T-helper 17 cell (primary cell): ENCODE measurements around the gene ELP5. TPM values are rescaled to one million over a fixed set of nuclear protein-coding genes. Genes with fewer than 3 reads are reported as not detected.

Source experiments
- ATAC-seq: fragments of 150-1000 bp; cut with Tn5 transposase; 2 replicates; pipeline ENCODE4 v1.10.0; 2021; ENCODE audit warnings: mild to moderate bottlenecking, moderate library complexity
- DNase-seq, 3 donors: peaks; one replicate each; pipeline versions ENCODE4 v3.0.0 to v3.0.0-alpha.2; 2020 to 2021
- H3K9me3 ChIP-seq: one replicate; pipeline ENCODE4 v1.7.0; 2013; ENCODE audit warnings: low read length, mild to moderate bottlenecking; ENCODE audit not compliant: control insufficient read depth, poor library complexity, severe bottlenecking
- H3K27ac Mint-ChIP-seq: one replicate; pipeline ENCODE4 v1.8.0; 2022; ENCODE audit warnings: mild to moderate bottlenecking, moderate library complexity, mixed read lengths
- H3K27me3 Mint-ChIP-seq: one replicate; pipeline ENCODE4 v1.8.0; 2022; ENCODE audit warnings: mixed read lengths
- H3K36me3 Mint-ChIP-seq: one replicate; pipeline ENCODE4 v1.8.0; 2022; ENCODE audit warnings: low read depth, mixed read lengths
- H3K4me1 Mint-ChIP-seq: one replicate; pipeline ENCODE4 v1.8.0; 2022; ENCODE audit warnings: mild to moderate bottlenecking, mixed read lengths
- H3K4me3 Mint-ChIP-seq: one replicate; pipeline ENCODE4 v1.8.0; 2022; ENCODE audit warnings: mild to moderate bottlenecking, moderate library complexity, mixed read lengths
- total RNA-seq, 4 donors: library from RNA in 2 of 4; stranded (reverse) in 2 of 4; gene quantifications; one replicate each; pipeline ENCODE4 v1.2.3 and lab custom pipeline; 2022 to 2026

Gene ELP5
- total RNA-seq, 2 donors from 2014 or later, result 43.0 to 51.0 TPM

DNA sequence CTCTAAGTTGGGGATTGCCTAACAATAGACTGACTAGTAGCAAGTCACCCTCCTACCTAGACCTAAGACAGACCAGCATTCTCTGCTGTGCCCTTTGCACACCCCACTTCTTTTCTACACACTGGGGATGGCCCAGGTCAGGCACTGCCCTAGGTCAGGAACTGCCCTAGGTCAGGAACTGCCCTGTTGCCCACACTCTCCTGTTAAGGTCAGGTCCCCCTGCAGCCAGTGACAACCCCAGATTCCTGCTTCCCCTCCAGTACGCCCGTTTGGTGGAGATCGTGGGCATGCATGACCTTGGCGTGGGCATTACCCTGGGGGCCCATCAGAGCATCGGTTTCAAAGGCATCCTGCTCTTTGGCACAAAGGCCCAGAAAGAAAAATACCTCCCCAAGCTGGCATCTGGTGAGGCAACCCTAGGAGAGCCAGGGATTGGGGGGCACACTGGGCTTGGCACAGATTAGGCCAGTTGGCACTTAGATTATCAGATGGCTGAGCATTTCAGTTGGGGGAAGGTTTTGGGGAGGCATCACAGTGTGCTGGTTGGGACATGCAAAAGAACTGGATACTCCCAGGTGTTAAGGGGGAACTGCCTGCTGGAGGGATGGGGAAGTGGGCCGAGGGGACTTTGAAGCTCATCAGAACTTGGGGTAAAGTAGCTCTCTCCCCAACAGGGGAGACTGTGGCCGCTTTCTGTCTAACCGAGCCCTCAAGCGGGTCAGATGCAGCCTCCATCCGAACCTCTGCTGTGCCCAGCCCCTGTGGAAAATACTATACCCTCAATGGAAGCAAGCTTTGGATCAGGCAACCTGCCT lies 30.5 kb upstream of the ELP5 start:
- peaks cover 31% of the 10 kb centered on the region for H3K4me1 Mint-ChIP-seq
- H3K4me3 Mint-ChIP-seq, result peak overlapping the region; percentile 96
- no peak for ATAC-seq
- H3K36me3 Mint-ChIP-seq, result peaks cover 3% of the 10 kb centered on the region
- no peaks in the 10 kb centered on the region for H3K27me3 Mint-ChIP-seq
- DNase-seq, result no peak
- peak overlapping the region; percentile 91 for H3K27ac Mint-ChIP-seq
- no peaks in the 10 kb centered on the region for H3K9me3 ChIP-seq

DNA sequence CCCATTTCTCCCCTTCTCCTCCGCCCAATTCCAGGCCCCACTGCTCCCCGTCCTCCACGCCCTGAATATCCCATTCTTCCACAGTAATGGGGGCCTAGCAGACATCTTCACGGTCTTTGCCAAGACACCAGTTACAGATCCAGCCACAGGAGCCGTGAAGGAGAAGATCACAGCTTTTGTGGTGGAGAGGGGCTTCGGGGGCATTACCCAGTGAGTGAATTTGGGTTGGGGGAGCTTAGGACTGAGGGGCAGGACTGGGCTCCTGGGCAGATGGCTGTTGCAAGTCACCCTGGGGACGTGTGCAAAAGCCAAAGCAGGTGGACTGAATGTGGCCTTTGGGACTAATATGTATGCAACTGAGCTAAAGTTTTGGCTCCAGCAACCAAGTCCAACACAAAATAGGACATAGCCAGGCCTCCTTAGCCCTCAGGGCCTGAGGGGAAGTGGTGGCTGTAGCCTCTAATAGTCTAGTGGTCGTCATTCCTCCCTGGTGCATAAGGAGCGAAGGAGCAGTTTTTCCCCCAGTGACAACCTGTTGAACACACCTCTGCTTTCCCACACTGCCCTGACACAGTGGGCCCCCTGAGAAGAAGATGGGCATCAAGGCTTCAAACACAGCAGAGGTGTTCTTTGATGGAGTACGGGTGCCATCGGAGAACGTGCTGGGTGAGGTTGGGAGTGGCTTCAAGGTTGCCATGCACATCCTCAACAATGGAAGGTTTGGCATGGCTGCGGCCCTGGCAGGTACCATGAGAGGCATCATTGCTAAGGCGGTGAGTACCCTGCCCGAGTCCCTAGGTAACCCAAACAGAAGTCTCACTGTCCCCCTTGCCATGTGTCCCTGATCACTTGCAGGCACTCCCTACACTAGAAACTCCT lies 29.7 kb upstream of the ELP5 start:
- peaks cover 3% of the 10 kb centered on the region for H3K36me3 Mint-ChIP-seq
- ATAC-seq, result no peak
- H3K4me1 Mint-ChIP-seq, result peaks cover 27% of the 10 kb centered on the region
- H3K4me3 Mint-ChIP-seq, result no peak overlapping the region
- no peak overlapping the region for H3K27ac Mint-ChIP-seq
- H3K27me3 Mint-ChIP-seq, result no peaks in the 10 kb centered on the region
- DNase-seq, result no peak
- no peaks in the 10 kb centered on the region for H3K9me3 ChIP-seq

DNA sequence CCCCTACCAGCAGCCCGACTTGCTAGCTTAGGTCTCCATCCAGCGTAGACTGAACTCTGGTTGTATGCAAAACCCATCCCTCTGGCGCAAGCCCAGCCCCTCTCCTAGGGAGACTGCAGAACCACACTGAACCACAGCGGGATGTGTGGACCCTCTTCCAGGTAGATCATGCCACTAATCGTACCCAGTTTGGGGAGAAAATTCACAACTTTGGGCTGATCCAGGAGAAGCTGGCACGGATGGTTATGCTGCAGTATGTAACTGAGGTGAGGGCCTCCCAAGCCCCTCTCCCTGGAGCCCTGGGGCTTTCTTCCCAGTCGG lies 29.1 kb upstream of the ELP5 start:
- H3K27ac Mint-ChIP-seq, result no peak overlapping the region
- DNase-seq, result no peak
- ATAC-seq, result no peak
- peaks cover 24% of the 10 kb centered on the region for H3K4me1 Mint-ChIP-seq
- no peaks in the 10 kb centered on the region for H3K9me3 ChIP-seq
- peaks cover 3% of the 10 kb centered on the region for H3K36me3 Mint-ChIP-seq
- no peak overlapping the region for H3K4me3 Mint-ChIP-seq
- no peaks in the 10 kb centered on the region for H3K27me3 Mint-ChIP-seq

DNA sequence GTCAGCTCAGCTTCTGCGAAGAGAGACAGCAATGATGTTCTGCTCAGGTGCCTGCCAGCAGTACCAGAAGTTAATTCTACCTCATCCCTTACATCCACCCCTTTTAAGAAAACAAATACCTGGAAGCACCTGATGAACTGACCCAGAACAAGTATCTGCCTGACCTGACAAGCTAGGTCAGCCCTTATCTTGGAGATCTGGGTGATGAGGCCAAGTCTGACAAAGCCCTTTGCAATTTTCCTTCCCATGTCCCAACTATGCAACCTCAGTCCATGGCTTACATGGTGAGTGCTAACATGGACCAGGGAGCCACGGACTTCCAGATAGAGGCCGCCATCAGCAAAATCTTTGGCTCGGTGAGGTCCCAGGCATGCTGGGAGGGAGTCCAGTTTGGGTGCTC lies 28.6 kb upstream of the ELP5 start:
- Mint-ChIP-seq H3K27me3 (no peaks in the 10 kb centered on the region), H3K27ac (no peak overlapping the region), H3K4me3 (no peak overlapping the region), H3K36me3 (peaks cover 3% of the 10 kb centered on the region), H3K4me1 (peaks cover 26% of the 10 kb centered on the region)
- no peak for DNase-seq
- ATAC-seq, result no peak
- H3K9me3 ChIP-seq, result no peaks in the 10 kb centered on the region

DNA sequence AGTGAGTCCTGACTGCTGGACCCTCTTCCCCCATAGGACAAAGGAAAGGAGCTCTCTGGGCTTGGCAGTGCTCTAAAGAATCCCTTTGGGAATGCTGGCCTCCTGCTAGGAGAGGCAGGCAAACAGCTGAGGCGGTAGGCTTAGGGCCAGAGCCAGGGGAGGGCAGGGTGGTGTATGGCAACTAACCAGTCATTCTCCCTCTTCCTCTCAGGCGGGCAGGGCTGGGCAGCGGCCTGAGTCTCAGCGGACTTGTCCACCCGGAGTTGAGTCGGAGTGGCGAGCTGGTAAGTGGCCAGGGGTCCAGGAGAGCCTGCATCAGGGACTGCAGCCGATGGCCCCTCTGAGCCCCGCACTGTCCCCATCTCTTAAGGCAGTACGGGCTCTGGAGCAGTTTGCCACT lies 27.9 kb upstream of the ELP5 start:
- no peak overlapping the region for H3K27ac Mint-ChIP-seq
- H3K27me3 Mint-ChIP-seq, result no peaks in the 10 kb centered on the region
- ATAC-seq (no peak), DNase-seq (no peak)
- H3K36me3 Mint-ChIP-seq, result peaks cover 3% of the 10 kb centered on the region
- H3K4me3 Mint-ChIP-seq, result no peak overlapping the region
- peaks cover 22% of the 10 kb centered on the region for H3K4me1 Mint-ChIP-seq
- no peaks in the 10 kb centered on the region for H3K9me3 ChIP-seq

DNA sequence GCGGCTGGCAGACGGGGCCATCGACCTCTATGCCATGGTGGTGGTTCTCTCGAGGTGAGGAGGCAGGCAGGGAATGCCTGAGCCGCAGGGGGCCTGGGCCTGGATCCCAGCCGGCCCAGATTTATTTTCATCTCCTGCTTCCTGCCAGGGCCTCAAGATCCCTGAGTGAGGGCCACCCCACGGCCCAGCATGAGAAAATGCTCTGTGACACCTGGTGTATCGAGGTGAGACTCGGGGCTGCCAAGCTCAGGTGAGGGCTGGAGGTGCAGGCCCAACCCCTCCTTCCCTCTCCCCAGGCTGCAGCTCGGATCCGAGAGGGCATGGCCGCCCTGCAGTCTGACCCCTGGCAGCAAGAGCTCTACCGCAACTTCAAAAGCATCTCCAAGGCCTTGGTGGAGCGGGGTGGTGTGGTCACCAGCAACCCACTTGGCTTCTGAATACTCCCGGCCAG lies 27.3 kb upstream of the ELP5 start:
- DNase-seq (no peak), ATAC-seq (no peak)
- Mint-ChIP-seq H3K27me3 (no peaks in the 10 kb centered on the region), H3K4me3 (no peak overlapping the region), H3K4me1 (peaks cover 18% of the 10 kb centered on the region), H3K36me3 (peaks cover 3% of the 10 kb centered on the region), H3K27ac (no peak overlapping the region)
- H3K9me3 ChIP-seq, result no peaks in the 10 kb centered on the region

DNA sequence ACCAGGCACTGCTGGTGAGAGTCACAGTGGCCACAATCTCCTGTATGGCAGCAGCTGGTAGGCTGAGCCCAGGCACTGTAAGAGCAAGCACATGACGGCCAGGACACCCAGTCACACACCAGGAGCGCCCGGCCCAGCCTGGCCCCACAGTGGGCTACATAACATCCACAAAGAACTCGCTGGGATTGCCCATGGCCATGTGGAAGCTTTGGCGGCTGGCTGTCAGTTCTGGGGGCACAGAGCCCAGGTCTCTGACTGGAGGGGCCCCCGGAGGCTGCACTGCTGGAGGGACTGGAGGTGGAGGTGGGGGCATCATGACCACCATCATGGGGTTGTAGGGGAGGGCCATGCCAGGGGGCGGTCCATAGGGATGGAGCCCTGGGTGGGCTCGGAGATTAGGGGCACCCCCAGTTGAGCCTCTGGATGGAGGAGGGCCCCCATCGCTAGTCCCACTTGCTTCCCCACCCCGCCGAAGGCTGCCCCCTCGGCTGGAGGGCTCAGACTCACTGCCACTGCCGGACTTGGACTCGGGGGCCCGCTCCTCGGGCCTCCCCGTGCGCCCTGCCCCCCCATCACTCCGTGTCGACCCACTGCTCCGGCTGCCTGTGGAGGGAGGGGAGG lies 26.2 kb upstream of the ELP5 start:
- Mint-ChIP-seq H3K27me3 (no peaks in the 10 kb centered on the region), H3K36me3 (peaks cover 3% of the 10 kb centered on the region), H3K4me3 (no peak overlapping the region), H3K27ac (no peak overlapping the region), H3K4me1 (peaks cover 13% of the 10 kb centered on the region)
- ATAC-seq (no peak), DNase-seq (no peak)
- H3K9me3 ChIP-seq, result no peaks in the 10 kb centered on the region

DNA sequence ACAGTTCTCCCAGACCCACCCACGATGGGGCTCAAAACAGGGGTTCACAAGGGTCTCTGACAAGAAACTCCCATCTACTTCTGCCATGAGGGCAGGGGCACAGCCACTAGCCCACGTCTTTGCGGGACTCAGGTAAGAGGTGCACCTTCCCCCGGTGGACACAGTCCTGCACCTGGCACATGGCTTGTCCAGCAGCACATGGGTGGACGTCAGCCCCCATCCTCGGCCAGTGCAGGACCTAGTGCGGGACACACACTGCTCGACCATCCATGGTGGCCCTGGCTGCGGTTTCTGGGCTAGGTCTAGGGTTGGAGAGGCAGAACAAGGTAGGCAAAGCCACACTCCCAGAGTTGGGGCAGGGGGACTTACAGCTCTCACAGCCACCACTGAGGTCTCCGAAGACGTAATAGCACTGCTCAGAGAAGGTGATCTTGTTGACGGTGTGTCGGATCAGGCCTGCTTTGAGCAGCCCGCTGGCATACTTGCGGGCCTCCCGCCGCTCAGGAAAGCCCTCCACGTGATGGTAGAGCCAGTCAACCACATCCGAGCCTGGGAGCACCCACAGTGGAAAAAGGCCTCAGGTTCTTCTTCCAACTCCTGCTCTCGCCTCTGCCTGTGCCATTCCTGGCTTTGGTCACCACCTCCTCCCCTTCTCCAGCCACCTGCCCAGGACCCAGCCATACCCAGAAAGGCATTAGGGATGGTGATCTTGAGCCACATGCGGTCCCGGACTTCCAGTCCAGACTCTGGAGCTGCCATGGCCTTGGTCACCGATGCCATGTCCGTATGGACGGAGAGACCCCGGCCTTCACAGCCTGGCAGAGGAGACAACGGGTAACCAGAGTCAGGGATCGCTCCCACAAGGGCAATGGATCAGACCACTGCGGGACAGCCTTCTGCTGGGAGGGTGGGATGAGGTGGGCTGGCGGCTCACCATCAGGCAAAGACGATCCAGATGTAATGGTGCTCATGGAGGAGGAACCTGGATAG lies 25.0 kb upstream of the ELP5 start:
- no peaks in the 10 kb centered on the region for H3K27me3 Mint-ChIP-seq
- no peak for DNase-seq
- ATAC-seq, result no peak

DNA sequence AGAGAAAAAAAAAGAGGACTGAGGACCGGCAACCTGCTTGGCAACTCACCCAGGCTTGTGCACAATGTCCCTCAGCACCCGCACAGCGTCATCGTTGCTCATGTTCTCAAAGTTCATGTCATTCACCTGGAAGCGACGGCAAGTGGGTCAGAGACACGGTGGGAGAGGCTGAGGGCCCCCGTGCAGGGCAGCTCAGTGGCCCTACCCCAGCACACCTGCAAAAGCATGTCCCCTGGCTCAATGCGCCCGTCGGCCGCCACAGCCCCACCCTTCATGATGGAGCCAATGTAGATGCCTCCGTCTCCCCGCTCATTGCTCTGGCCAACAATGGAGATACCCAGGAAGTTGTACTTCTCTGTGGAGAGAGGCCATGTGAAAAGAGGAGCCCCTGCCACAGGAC lies 23.1 kb upstream of the ELP5 start:
- H3K4me1 Mint-ChIP-seq, result peaks cover 23% of the 10 kb centered on the region
- H3K36me3 Mint-ChIP-seq, result peaks cover 4% of the 10 kb centered on the region
- DNase-seq (no peak), ATAC-seq (no peak)
- peak overlapping the region; percentile 37 for H3K27ac Mint-ChIP-seq
- no peaks in the 10 kb centered on the region for H3K9me3 ChIP-seq
- H3K4me3 Mint-ChIP-seq, result no peak overlapping the region
- H3K27me3 Mint-ChIP-seq, result no peaks in the 10 kb centered on the region

More for the DNA sequence above, 25.0 kb upstream of the ELP5 start:
- H3K9me3 ChIP-seq, result no peaks in the 10 kb centered on the region
- Mint-ChIP-seq H3K4me1 (peaks cover 7% of the 10 kb centered on the region), H3K4me3 (no peak overlapping the region), H3K36me3 (peaks cover 4% of the 10 kb centered on the region), H3K27ac (peak overlapping the region; percentile 43)

DNA sequence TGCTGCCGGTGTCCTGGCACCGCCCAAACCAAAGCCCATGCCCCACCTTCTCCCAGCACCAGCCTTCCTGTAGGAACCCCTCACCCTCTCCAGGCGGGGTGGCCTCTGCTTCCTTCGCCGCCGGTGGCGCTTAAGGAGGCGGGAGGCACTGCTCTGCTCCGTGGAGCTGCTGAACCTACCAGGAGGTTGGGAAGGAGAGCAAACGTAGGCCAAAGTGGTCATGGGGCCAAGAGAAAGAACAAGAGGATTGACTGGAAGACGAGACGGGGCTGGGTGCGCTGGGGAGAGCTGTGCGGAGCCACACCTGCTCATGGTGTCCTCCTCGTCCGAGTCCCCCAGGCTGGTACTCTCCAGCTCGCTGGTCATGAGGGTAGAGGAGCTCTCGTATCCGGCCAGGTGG lies 22.5 kb upstream of the ELP5 start:
- Mint-ChIP-seq H3K27ac (peak overlapping the region; percentile 37), H3K4me1 (peaks cover 26% of the 10 kb centered on the region), H3K27me3 (no peaks in the 10 kb centered on the region), H3K4me3 (no peak overlapping the region), H3K36me3 (peaks cover 3% of the 10 kb centered on the region)
- no peak for DNase-seq
- ATAC-seq, result no peak
- no peaks in the 10 kb centered on the region for H3K9me3 ChIP-seq

DNA sequence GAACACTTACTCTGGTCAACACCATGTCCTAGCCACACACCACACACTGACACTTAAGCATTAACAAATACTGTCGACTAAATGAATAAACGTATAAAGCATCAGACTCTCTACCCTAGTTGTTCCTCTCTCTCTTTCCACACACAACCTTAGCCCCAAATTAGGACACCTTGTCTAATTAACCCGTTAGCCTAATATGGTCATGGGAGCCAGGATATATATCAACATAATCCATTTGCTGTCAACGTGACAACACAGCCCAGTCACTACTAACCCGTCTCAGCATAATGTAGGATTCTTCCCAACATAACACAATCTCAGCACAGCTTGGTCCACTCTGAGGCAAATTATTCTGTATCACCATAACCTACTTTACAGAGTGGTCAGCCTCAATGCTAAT lies 19.9 kb upstream of the ELP5 start:
- H3K27ac Mint-ChIP-seq, result no peak overlapping the region
- H3K27me3 Mint-ChIP-seq, result no peaks in the 10 kb centered on the region
- no peak for DNase-seq
- no peak for ATAC-seq
- H3K9me3 ChIP-seq, result no peaks in the 10 kb centered on the region
- H3K4me3 Mint-ChIP-seq, result peak overlapping the region; percentile 41
- peaks cover 8% of the 10 kb centered on the region for H3K36me3 Mint-ChIP-seq
- H3K4me1 Mint-ChIP-seq, result peaks cover 39% of the 10 kb centered on the region

DNA sequence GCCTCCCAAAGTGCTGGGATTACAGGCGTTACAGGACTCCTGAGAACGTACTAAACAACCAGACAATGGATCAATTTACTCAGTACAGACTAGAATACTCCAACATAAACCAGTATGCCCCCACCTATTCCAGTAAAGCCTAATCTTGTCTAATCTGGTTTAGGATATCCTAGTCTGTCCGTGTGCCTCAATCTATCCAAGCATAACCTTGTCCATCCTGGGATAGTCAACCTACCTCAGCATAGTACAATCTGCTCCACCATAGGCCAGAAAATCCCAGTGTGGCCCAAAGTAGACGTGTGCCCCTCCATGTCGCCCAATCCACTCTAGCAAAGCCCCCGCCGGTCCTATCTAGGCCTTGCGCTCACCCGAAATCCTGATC lies 18.3 kb upstream of the ELP5 start:
- DNase-seq (no peak), ATAC-seq (no peak)
- Mint-ChIP-seq H3K27ac (peak overlapping the region; percentile 100), H3K27me3 (no peaks in the 10 kb centered on the region), H3K4me1 (peaks cover 40% of the 10 kb centered on the region), H3K4me3 (peak overlapping the region; percentile 92), H3K36me3 (peaks cover 9% of the 10 kb centered on the region)
- H3K9me3 ChIP-seq, result no peaks in the 10 kb centered on the region
